Kasumi-1 (cell line): ENCODE measurements around the gene SNU13.
"Not testable (repeated sequence)": the region's sequence is repeated elsewhere in the genome, so short reads cannot be mapped to it uniquely, and the experiment has no call there.

Source experiments
- DNase-seq, 2 experiments: peaks; one replicate each; lab custom pipeline; 2025; lab: John Stamatoyannopoulos, UW

Gene SNU13

DNA sequence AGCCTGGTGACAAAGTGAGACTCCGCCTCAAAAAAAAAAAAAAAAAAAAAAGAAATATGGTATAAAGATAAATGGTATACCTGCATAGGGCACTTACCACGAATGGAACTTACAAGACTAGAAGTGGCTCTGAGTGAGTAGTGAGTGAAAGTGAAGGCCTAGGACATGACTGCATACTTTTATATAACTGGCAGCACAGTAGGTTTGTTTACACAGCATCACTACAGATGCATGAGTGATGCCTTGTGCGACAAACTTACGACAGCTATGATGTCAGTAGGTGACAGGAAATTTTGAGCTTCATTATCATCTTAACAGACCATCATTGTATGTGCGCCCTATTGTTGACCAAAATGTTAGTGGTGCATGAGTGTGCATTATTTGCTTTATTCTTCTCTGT lies 49.9 kb downstream of the SNU13 start:
- no peak for DNase-seq

DNA sequence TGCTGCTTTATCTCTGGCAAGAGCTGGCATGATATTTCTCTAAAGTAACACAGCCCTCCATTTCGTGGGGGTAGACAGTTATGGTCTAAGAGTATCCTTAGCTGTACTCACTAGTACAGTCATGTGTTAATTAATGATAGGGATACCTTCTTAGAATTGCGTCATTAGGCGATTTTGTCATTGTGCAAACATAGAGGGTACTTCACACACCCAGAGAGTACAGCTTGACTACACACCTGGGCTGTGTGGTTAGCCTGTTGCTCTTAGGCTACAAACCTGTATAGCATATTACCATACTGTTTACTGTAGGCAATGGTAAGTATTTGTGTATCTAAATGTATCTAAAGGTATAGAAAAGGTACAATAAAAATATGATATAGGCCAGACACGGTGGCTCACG lies 50.5 kb downstream of the SNU13 start:
- no peak for DNase-seq

DNA sequence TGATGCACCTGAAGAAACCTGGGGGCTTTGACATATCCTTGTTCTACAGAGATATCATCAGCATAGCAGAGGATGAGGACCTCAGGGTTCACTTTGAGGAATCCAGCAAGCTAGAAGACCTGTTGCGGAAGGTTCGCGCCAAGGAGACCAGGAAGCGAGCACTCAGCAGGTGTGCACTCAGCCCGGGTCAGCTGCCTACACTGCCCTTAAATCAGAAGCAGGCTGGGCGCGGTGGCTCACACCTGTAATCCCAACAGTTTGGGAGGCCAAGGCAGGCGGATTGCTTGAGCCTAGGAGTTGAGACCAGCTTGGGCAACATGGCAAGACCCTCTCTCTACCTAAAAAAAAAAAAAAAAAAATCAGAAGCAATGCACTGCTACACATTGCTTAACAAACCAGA lies 51.0 kb downstream of the SNU13 start:
- DNase-seq = not testable (repeated sequence)

DNA sequence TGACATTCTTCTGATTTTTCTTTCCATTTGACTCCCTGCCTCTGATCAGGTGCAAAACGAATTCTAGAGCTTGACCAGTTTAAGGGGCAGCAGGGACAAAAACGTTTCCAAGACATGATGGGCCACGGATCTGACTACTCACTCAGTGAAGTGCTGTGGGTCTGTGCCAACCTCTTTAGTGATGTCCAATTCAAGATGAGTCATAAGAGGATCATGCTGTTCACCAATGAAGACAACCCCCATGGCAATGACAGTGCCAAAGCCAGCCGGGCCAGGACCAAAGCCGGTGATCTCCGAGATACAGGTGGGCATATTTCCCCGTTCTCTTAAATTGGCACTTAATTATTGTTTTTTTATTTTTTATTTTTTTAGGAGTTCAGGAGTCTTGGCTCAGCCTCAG lies 52.2 kb downstream of the SNU13 start:
- no peak for DNase-seq

DNA sequence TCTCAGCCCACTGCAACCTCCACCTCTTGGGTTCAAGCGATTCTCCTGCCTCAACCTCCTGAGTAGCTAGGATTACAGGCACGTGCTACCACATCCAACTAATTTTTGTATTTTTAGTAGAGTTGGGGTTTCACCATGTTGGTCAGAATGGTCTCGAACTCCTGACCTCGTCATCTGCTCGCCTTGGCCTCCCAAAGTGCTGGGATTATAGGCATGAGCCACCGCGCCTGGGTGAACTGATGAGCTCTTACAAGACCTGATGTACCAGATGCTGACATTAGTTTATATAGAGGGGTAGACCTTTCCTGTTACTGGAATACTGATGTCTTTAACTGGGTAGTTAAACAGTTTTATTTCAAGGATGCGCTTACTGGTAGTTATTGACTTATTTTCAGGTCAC lies 54.1 kb downstream of the SNU13 start:
- not testable (repeated sequence) for DNase-seq

DNA sequence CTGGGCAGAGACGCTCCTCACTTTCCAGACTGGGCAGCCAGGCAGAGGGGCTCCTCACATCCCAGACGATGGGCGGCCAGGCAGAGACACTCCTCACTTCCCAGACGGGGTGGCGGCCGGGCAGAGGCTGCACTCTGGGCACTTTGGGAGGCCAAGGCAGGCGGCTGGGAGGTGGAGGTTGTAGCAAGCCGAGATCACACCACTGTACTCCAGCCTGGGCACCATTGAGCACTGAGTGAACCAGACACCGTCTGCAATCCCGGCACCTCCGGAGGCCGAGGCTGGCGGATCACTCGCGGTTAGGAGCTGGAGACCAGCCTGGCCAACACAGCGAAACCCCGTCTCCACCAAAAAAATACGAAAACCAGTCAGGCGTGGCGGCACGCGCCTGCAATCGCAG lies 57.1 kb downstream of the SNU13 start:
- not testable (repeated sequence) for DNase-seq

GRCh38 chr22:41631115-41631514 lies 57.6 kb downstream of the SNU13 start:
- DNase-seq = not testable (repeated sequence)

DNA sequence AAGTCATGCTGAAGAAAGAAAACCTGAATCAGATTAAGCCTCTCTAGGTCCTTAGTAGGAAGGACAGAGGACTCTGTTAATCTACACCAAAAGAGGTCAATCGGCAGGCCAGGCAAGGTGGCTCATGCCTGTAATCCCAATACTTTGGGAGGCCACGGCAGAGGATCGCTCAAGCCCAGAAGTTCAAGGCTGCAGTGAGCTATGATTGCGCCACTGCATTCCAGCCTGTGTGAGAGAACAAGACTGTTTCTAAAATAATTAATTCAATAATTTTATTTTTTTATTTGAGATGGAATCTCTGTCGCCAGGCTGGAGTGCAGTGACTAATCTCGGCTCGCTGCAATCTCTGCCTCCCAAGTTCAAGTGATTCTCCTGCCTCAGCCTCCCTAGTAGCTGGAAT lies 63.1 kb downstream of the SNU13 start:
- DNase-seq = no peak
